Measurements from ENCODE around the gene CD38.

DNA sequence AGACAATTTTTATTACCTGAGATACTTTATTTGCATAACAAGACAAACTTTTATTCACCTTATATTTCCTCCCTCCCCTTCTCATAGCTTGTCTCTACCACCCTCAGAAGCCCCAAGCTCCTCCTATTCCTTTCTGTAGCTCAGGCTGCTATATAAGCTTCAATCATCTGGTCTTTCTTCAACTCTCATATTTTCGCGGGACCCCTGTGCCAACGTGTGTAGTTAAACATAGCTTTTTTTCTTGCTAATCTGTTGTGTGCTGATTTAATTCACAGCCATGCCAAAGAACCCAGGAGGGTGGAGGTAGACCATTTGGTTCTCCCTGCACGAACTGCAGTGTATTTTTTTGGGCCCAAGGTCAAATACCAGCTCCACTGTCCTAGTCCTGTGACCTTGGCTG, 21.1 kb upstream of the CD38 start:
- TF ChIP-seq, protein P1, sequence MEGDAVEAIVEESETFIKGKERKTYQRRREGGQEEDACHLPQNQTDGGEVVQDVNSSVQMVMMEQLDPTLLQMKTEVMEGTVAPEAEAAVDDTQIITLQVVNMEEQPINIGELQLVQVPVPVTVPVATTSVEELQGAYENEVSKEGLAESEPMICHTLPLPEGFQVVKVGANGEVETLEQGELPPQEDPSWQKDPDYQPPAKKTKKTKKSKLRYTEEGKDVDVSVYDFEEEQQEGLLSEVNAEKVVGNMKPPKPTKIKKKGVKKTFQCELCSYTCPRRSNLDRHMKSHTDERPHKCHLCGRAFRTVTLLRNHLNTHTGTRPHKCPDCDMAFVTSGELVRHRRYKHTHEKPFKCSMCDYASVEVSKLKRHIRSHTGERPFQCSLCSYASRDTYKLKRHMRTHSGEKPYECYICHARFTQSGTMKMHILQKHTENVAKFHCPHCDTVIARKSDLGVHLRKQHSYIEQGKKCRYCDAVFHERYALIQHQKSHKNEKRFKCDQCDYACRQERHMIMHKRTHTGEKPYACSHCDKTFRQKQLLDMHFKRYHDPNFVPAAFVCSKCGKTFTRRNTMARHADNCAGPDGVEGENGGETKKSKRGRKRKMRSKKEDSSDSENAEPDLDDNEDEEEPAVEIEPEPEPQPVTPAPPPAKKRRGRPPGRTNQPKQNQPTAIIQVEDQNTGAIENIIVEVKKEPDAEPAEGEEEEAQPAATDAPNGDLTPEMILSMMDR (IDR thresholded peaks at IDR 0.05): no peak
- TF ChIP-seq POLR2A (IDR thresholded peaks at IDR 0.05): no peak

Measured in heart left ventricle (tissue), 13 donors.